ENCODE results near the gene ASPDH. TPM values are rescaled to one million over a fixed set of nuclear protein-coding genes. Genes with fewer than 3 reads are reported as not detected.

The ASPDH gene
- total RNA-seq, 1 experiment from 2014 or later = not detected

- Histone ChIP-seq H4K20me1 (ENCODE audit: control insufficient read depth, insufficient read depth, insufficient read length) (no peaks in the 10 kb centered on the region), H3K56ac (ENCODE audit: insufficient read length, low read depth, low read length) (no peak overlapping the region), H2BK120ac (ENCODE audit: low read depth, low read length, poor library complexity, severe bottlenecking) (no peak overlapping the region), H3K9ac (ENCODE audit: extremely low read depth, insufficient read length, low read length) (no peak overlapping the region), H3K79me2 (ENCODE audit: insufficient read depth, low read length) (no peaks in the 10 kb centered on the region), H3K79me1 (ENCODE audit: insufficient read depth, low read depth, low read length, poor library complexity, severe bottlenecking) (no peaks in the 10 kb centered on the region), H3K4ac (ENCODE audit: low read depth, low read length) (no peak overlapping the region), H3K9me3 (ENCODE audit: control insufficient read depth, low read depth, low read length) (no peaks in the 10 kb centered on the region), H3K4me2 (ENCODE audit: insufficient read depth, insufficient read length, low read length) (peak overlapping the region; percentile 74), H3K14ac (ENCODE audit: insufficient read depth, low read length) (no peak overlapping the region), H2BK5ac (ENCODE audit: insufficient read length, low read length) (no peak overlapping the region), H4K5ac (ENCODE audit: insufficient read length, low read depth, low read length) (no peak overlapping the region), H2AFZ (ENCODE audit: low read length) (no peak overlapping the region), H2AK5ac (ENCODE audit: insufficient read length, low read length) (no peak overlapping the region), H3K4me1 (ENCODE audit: insufficient read depth, low read length) (no peaks in the 10 kb centered on the region), H4K91ac (ENCODE audit: insufficient read length, low read depth, low read length) (no peak overlapping the region), H3K23ac (ENCODE audit: insufficient read length, low read depth, low read length) (no peak overlapping the region), H3K27ac (ENCODE audit: insufficient read length, low read depth, low read length) (no peak overlapping the region), H2BK15ac (ENCODE audit: low read depth, low read length) (no peak overlapping the region), H4K8ac (replicated peaks; ENCODE audit: insufficient read length, low read depth, low read length) (no peak overlapping the region), H3T11ph (ENCODE audit: low read length) (no peak overlapping the region), H2BK12ac (ENCODE audit: insufficient read length, low read depth, low read length) (no peak overlapping the region), H3K18ac (ENCODE audit: insufficient read length, low read depth, low read length) (no peak overlapping the region), H3K23me2 (ENCODE audit: insufficient read length, low read depth, low read length, poor library complexity, severe bottlenecking) (peaks cover 1% of the 10 kb centered on the region), H2BK20ac (ENCODE audit: low read depth, low read length, poor library complexity, severe bottlenecking) (no peak overlapping the region), H3K27me3 (ENCODE audit: insufficient read depth, low read length) (no peaks in the 10 kb centered on the region; the same call in 1 of the 2 replicates)
- Mint-ChIP-seq H3K27me3 (ENCODE audit: low read depth) (peaks cover 72% of the 10 kb centered on the region), H3K27ac (no peak overlapping the region), H3K4me3 (peak overlapping the region; percentile 15 to 95; a peak in 3 of 5 replicates), H3K9me3 (no peaks in the 10 kb centered on the region; a peak in 1 of 5 replicates), H3K4me1 (peaks cover 9 to 42% of the 10 kb centered on the region in 2 experiments), H3K36me3 (ENCODE audit: insufficient read depth in 1 of 3, low read depth in 3 of 3) (peaks cover 0 to 5% (median 0%) of the 10 kb centered on the region in 3 experiments; a peak in 1 of 7 replicates)
- WGBS (ENCODE audit: extremely low coverage, insufficient read length, low lambda C conversion rate) = no CpG with 5 or more reads among the region's 8 CpGs
- no peak for DNase-seq
- TF ChIP-seq, protein P1, sequence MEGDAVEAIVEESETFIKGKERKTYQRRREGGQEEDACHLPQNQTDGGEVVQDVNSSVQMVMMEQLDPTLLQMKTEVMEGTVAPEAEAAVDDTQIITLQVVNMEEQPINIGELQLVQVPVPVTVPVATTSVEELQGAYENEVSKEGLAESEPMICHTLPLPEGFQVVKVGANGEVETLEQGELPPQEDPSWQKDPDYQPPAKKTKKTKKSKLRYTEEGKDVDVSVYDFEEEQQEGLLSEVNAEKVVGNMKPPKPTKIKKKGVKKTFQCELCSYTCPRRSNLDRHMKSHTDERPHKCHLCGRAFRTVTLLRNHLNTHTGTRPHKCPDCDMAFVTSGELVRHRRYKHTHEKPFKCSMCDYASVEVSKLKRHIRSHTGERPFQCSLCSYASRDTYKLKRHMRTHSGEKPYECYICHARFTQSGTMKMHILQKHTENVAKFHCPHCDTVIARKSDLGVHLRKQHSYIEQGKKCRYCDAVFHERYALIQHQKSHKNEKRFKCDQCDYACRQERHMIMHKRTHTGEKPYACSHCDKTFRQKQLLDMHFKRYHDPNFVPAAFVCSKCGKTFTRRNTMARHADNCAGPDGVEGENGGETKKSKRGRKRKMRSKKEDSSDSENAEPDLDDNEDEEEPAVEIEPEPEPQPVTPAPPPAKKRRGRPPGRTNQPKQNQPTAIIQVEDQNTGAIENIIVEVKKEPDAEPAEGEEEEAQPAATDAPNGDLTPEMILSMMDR (conservative IDR thresholded peaks at IDR 0.05) = no peak
Measured at GRCh38 chr19:50550594-50550966, 36.9 kb upstream of the ASPDH start.
